ENCODE measurements around the gene SMPD3. TPM values are rescaled to one million over a fixed set of nuclear protein-coding genes. Genes with fewer than 3 reads are reported as not detected.

SMPD3 gene
- total RNA-seq, 1 experiment from 2014 or later: 0.77 TPM

DNA sequence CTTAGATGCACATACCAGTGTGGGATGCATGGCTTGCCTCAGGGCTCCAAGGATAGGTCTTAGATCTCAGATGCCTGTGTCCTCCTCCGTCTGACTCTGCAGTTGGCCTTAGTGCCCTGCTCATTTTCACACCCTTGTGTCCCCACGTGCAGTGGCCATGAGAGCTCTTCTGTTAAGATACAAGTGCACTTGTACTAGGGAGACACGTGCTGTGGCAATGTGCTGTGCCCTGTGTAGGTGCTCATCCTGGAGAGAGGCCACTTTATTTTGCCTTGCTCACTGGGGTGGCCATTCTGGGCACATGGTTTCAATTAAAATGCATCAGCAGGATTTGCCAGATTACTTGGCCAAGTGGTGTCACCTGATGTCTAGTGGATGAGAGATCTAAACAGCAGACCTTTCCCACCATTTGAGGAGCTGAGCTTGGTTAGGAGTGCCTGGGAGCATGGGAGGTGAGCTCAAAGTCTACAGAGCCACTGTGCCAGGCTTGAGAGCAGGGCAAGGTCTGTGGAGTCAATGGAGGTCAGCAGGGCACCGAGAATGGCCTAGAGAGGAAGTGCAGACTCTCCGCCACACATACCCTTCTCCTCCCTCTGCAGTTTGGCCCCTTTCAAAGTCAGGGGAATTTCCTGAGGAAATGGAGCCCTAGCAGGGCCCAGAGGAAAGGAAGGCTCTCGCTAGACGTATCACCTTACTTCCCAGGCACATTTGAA is 25.2 kb upstream of the SMPD3 start:
- ChIA-PET POLR2A (no interaction called here), CTCF (no interaction called here)
- DNase-seq (ENCODE audit: low read depth, low spot score) (no peak), ATAC-seq (no peak)
- Histone ChIP-seq H3K4me3 (ENCODE audit: low read depth in 2 of 2, low read length in 2 of 2) (no peak overlapping the region), H3K27ac (ENCODE audit: low read length) (no peak overlapping the region), H3K4me1 (ENCODE audit: control insufficient read depth, insufficient read depth, low read length) (no peaks in the 10 kb centered on the region), H3K9me3 (ENCODE audit: control insufficient read depth, insufficient read depth, low read depth, low read length) (no peaks in the 10 kb centered on the region), H3K27me3 (ENCODE audit: control insufficient read depth, insufficient read depth, low read length) (no peaks in the 10 kb centered on the region), H3K36me3 (ENCODE audit: control insufficient read depth, insufficient read depth, low read length) (no peaks in the 10 kb centered on the region)
- TF ChIP-seq TCF7L2 (IDR thresholded peaks at IDR 0.05; ENCODE audit: low read depth, low read length): no peak
- TF ChIP-seq SIN3A (IDR thresholded peaks at IDR 0.05; ENCODE audit: borderline replicate concordance, insufficient read depth, low read depth, low read length): no peak
- TF ChIP-seq, protein P1, sequence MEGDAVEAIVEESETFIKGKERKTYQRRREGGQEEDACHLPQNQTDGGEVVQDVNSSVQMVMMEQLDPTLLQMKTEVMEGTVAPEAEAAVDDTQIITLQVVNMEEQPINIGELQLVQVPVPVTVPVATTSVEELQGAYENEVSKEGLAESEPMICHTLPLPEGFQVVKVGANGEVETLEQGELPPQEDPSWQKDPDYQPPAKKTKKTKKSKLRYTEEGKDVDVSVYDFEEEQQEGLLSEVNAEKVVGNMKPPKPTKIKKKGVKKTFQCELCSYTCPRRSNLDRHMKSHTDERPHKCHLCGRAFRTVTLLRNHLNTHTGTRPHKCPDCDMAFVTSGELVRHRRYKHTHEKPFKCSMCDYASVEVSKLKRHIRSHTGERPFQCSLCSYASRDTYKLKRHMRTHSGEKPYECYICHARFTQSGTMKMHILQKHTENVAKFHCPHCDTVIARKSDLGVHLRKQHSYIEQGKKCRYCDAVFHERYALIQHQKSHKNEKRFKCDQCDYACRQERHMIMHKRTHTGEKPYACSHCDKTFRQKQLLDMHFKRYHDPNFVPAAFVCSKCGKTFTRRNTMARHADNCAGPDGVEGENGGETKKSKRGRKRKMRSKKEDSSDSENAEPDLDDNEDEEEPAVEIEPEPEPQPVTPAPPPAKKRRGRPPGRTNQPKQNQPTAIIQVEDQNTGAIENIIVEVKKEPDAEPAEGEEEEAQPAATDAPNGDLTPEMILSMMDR (IDR thresholded peaks at IDR 0.05): no peak
- TF ChIP-seq, protein P2, sequence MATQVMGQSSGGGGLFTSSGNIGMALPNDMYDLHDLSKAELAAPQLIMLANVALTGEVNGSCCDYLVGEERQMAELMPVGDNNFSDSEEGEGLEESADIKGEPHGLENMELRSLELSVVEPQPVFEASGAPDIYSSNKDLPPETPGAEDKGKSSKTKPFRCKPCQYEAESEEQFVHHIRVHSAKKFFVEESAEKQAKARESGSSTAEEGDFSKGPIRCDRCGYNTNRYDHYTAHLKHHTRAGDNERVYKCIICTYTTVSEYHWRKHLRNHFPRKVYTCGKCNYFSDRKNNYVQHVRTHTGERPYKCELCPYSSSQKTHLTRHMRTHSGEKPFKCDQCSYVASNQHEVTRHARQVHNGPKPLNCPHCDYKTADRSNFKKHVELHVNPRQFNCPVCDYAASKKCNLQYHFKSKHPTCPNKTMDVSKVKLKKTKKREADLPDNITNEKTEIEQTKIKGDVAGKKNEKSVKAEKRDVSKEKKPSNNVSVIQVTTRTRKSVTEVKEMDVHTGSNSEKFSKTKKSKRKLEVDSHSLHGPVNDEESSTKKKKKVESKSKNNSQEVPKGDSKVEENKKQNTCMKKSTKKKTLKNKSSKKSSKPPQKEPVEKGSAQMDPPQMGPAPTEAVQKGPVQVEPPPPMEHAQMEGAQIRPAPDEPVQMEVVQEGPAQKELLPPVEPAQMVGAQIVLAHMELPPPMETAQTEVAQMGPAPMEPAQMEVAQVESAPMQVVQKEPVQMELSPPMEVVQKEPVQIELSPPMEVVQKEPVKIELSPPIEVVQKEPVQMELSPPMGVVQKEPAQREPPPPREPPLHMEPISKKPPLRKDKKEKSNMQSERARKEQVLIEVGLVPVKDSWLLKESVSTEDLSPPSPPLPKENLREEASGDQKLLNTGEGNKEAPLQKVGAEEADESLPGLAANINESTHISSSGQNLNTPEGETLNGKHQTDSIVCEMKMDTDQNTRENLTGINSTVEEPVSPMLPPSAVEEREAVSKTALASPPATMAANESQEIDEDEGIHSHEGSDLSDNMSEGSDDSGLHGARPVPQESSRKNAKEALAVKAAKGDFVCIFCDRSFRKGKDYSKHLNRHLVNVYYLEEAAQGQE (IDR thresholded peaks at IDR 0.05; ENCODE audit: insufficient read depth in 1 of 2, low read depth in 2 of 2, low read length in 1 of 2): no peak
- TF ChIP-seq POLR2AphosphoS5 (IDR thresholded peaks at IDR 0.05; ENCODE audit: low read depth, low read length): no peak
- intact Hi-C loops (cut with micrococcal nuclease; ENCODE audit: unreplicated experiment) (no loop called here), in situ Hi-C loops (cut with HindIII; ENCODE audit: low pct_unique_long_range_greater_than_20kb, low sequenced_read_pairs) (no loop called here)
- no TSS peak for BruUV-seq (replicated peaks)

DNA sequence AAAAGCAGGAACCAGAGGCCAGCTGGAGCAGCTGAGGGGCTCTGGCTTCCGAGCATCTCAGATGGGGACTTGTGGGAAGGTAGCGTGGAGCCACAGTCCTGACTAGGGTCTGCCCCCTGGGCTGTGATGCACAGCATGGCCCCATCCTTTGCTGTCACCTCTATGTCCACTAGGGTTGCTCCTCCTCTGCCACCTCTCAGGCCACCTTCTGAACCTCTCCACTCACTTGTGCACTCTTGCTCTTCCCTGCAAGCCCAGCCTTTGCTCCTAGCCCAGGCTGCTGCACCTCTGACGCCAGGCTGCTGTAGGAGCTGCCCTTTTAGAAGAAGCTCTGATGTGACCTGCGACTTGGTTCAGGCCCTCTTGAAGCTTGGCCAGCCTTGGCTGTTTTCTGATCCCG is 24.3 kb upstream of the SMPD3 start:
- no TSS peak for BruUV-seq (replicated peaks)
- POLR2A ChIA-PET: no interaction called here
- CTCF ChIA-PET: no interaction called here
- DNase-seq (ENCODE audit: low read depth, low spot score) (no peak), ATAC-seq (no peak)
- Histone ChIP-seq H3K27me3 (ENCODE audit: control insufficient read depth, insufficient read depth, low read length) (no peaks in the 10 kb centered on the region), H3K4me3 (ENCODE audit: low read depth in 2 of 2, low read length in 2 of 2) (no peak overlapping the region), H3K9me3 (ENCODE audit: control insufficient read depth, insufficient read depth, low read depth, low read length) (no peaks in the 10 kb centered on the region), H3K4me1 (ENCODE audit: control insufficient read depth, insufficient read depth, low read length) (no peaks in the 10 kb centered on the region), H3K36me3 (ENCODE audit: control insufficient read depth, insufficient read depth, low read length) (no peaks in the 10 kb centered on the region), H3K27ac (ENCODE audit: low read length) (no peak overlapping the region)
- TF ChIP-seq TCF7L2 (IDR thresholded peaks at IDR 0.05; ENCODE audit: low read depth, low read length) (no peak), POLR2AphosphoS5 (IDR thresholded peaks at IDR 0.05; ENCODE audit: low read depth, low read length) (no peak), SIN3A (IDR thresholded peaks at IDR 0.05; ENCODE audit: borderline replicate concordance, insufficient read depth, low read depth, low read length) (no peak)
- TF ChIP-seq, protein P2 (IDR thresholded peaks at IDR 0.05; ENCODE audit: insufficient read depth in 1 of 2, low read depth in 2 of 2, low read length in 1 of 2): no peak
- TF ChIP-seq, protein P1 (IDR thresholded peaks at IDR 0.05): no peak
- in situ Hi-C loops (cut with HindIII; ENCODE audit: low pct_unique_long_range_greater_than_20kb, low sequenced_read_pairs) (no loop called here), intact Hi-C loops (cut with micrococcal nuclease; ENCODE audit: unreplicated experiment) (no loop called here)
